K562 (cell line): ENCODE measurements around the gene KLHL6.

ENCODE experiments used
- CAMTA2 ChIP-seq: fragments of 250-450 bp; sonication (Bioruptor Pico); conservative IDR thresholded peaks from 2 replicates; pipeline ENCODE4 v1.5.1; 2022
- CHD7 ChIP-seq: fragments of 200-600 bp; sonication (generic); IDR thresholded peaks from one replicate; pipeline ENCODE4 v1.6.1; 2012; ENCODE audit warnings: mild to moderate bottlenecking, low read depth, low read length, inconsistent platforms
- EZH2 ChIP-seq: IDR thresholded peaks from 2 replicates; pipeline ENCODE4 v1.6.1; 2012; ENCODE audit warnings: low read depth, mild to moderate bottlenecking, inconsistent platforms, low read length, borderline replicate concordance
- KDM1A ChIP-seq, 2 experiments: fragments of 450-650 bp; IDR thresholded peaks; 2 replicates each; pipeline ENCODE4 v1.6.1; 2016; ENCODE audit warnings: mild to moderate bottlenecking in 2 of 2
- KDM5B ChIP-seq: fragments of 200-600 bp; sonication (generic); IDR thresholded peaks from 2 replicates; pipeline ENCODE4 v1.6.1; 2012; ENCODE audit warnings: low read depth, mild to moderate bottlenecking, moderate library complexity, low read length, control low read depth, inconsistent platforms; ENCODE audit not compliant: insufficient replicate concordance
- MCM3 ChIP-seq: fragments of 450-650 bp; IDR thresholded peaks from 2 replicates; pipeline ENCODE4 v1.6.1; 2016
- NFE2L1 ChIP-seq: fragments of 450-650 bp; IDR thresholded peaks from 2 replicates; pipeline ENCODE4 v1.6.1; 2016; ENCODE audit warnings: missing genetic modification characterization, low read depth, mild to moderate bottlenecking, missing compliant biosample characterization, moderate library complexity, borderline replicate concordance
- TF ChIP-seq, protein P1 (sequence below), 3 experiments: IDR thresholded peaks in 2 of 3; conservative IDR thresholded peaks in 1 of 3; 2 replicates each; pipeline ENCODE4 v1.5.1; 2011 to 2012; ENCODE audit warnings: low read length in 3 of 3, mild to moderate bottlenecking in 3 of 3, control low read depth in 2 of 3, improper control_type of control experiment in 1 of 3, inconsistent platforms in 1 of 3, low read depth in 1 of 3, mixed read lengths in 1 of 3, moderate library complexity in 1 of 3; ENCODE audit not compliant: insufficient read depth in 2 of 3

GRCh38 chr3:183437666-183438564 lies 117.6 kb downstream of the KLHL6 start:
- TF ChIP-seq KDM5B (no peak), CAMTA2 (CRISPR knock-in tag) (no peak), MCM3 (no peak), KDM1A (IDR thresholded peaks at IDR 0.05) (no peak), EZH2 (no peak), NFE2L1 (no peak), CHD7 (no peak)
- TF ChIP-seq, protein P1, sequence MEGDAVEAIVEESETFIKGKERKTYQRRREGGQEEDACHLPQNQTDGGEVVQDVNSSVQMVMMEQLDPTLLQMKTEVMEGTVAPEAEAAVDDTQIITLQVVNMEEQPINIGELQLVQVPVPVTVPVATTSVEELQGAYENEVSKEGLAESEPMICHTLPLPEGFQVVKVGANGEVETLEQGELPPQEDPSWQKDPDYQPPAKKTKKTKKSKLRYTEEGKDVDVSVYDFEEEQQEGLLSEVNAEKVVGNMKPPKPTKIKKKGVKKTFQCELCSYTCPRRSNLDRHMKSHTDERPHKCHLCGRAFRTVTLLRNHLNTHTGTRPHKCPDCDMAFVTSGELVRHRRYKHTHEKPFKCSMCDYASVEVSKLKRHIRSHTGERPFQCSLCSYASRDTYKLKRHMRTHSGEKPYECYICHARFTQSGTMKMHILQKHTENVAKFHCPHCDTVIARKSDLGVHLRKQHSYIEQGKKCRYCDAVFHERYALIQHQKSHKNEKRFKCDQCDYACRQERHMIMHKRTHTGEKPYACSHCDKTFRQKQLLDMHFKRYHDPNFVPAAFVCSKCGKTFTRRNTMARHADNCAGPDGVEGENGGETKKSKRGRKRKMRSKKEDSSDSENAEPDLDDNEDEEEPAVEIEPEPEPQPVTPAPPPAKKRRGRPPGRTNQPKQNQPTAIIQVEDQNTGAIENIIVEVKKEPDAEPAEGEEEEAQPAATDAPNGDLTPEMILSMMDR (IDR thresholded peaks at IDR 0.05 in 2 of 3, conservative IDR thresholded peaks at IDR 0.05 in 1 of 3; ENCODE audit: insufficient read depth in 2 of 3, low read depth in 1 of 3, low read length in 3 of 3), result no peak
